Pancreas (tissue), 10 donors: ENCODE results near the gene ASTN2. TPM values are rescaled to one million over a fixed set of nuclear protein-coding genes. Genes with fewer than 3 reads are reported as not detected.
A peak's percentile ranks its signal among the peaks of the same experiment; 100 is the strongest.

Source experiments
- ATAC-seq, 4 donors: fragments of 200-7000 bp; cut with Tn5 transposase; one replicate each; pipeline versions ENCODE4 v1.8.0 to v1.9.1; 2020; ENCODE audit warnings: mild to moderate bottlenecking in 4 of 4, moderate library complexity in 4 of 4
- DNase-seq, 6 donors: peaks; one replicate each; pipeline ENCODE4 v3.0.0-alpha.2; 2020
- FAIRE-seq: peaks from 2 replicates; lab custom pipeline; 2012; peaks lifted over from hg19 to GRCh38; lab: Jason Lieb, UNC
- H3K27ac ChIP-seq, 4 donors: fragments of 200-600 bp; sonication (generic); 1 replicate in 3 of 4; 2 replicates in 1 of 4; pipeline versions ENCODE4 v1.5.0 to v1.8.0; 2020
- H3K27me3 ChIP-seq, 4 donors: fragments of 200-600 bp; one replicate each; pipeline ENCODE4 v1.8.0; 2021
- H3K36me3 ChIP-seq, 3 donors: fragments of 200-600 bp; sonication (generic) in 1 of 3; one replicate each; pipeline versions ENCODE4 v1.5.0 to v1.8.0; 2020 to 2021
- H3K4me1 ChIP-seq, 3 donors: fragments of 200-600 bp; one replicate each; pipeline ENCODE4 v1.8.0; 2021
- H3K4me3 ChIP-seq, 4 donors: fragments of 200-600 bp; sonication (generic) in 2 of 4; one replicate each; pipeline versions ENCODE4 v1.5.0 to v1.8.0; 2020 to 2021
- H3K9me3 ChIP-seq, 4 donors: fragments of 200-600 bp; one replicate each; pipeline ENCODE4 v1.8.0; 2021
- CTCF ChIP-seq, 4 donors: fragments of 200-600 bp; sonication (generic) in 3 of 4; IDR thresholded peaks; one replicate each; pipeline versions ENCODE4 v1.5.0 to v1.8.0; 2021; ENCODE audit warnings: antibody characterized with exemption in 4 of 4
- WGBS, 2 donors: extraction: QIAGEN DNeasy Blood & Tissue Kit; methylation state at CpG; one replicate each; pipeline ENCODE4 v1.1.7; 2013; 5-methylcytosine and 5-hydroxymethylcytosine counted together
- intact Hi-C, 3 donors: fragments of 100-400 bp; cut with DNase I; formaldehyde crosslinking; loops; one replicate each; pipeline versions ENCODE4 v1.11.1 to v1.14.2; 2022
- polyA plus RNA-seq, 2 donors: library from polyadenylated mRNA; stranded (reverse); fragments of 200-250 nt; gene quantifications; one replicate each; pipeline ENCODE4 v1.2.3, GENCODE V29; 2013
- total RNA-seq, 6 donors: library from RNA; stranded (reverse); fragmentation: NEBNext Ultra II Directional in 4 of 6; extraction: Animal tissue kit (Norgen Biotek cat#: 25700) in 4 of 6; gene quantifications; one replicate each; pipeline versions ENCODE4 v1.2.1 to v1.2.4, GENCODE V29; 2021 to 2023
- donor health status: healthy with polysubstance abuse.
- donor health status: DM: no; HTN: no; CAD: no; lungs with moderate emphysema.
- donor health status: DM: no; HTN: no; CAD: no.
- donor health status: control.
- donor health status: control.
- donor health status: Bipolar disorder and iron deficiency.
- donor health status: DM: yes; HTN: yes; CAD: no.
- donor health status: DM: no; HTN: no; CAD: no.
- donor health status: DM: no; HTN: no; CAD: no.
- donor health status: DM: yes; HTN: yes; CAD: no.

The ASTN2 gene
- total and polyA plus RNA-seq, 8 donors = 1.3 to 11.9 (median 6.7) TPM

GRCh38 chr9:116477584-116478141 is 937.2 kb downstream of the ASTN2 start:
- Histone ChIP-seq H3K4me1 (no peaks in the 10 kb centered on the region), H3K27ac (no peak overlapping the region), H3K9me3 (no peaks in the 10 kb centered on the region), H3K36me3 (no peaks in the 10 kb centered on the region), H3K27me3 (no peaks in the 10 kb centered on the region), H3K4me3 (no peak overlapping the region)
- no peak for ATAC-seq
- no peak for DNase-seq
- WGBS, 2 donors = 94 to 97% methylated on average over 4 of the region's 4 CpGs
- TF ChIP-seq CTCF (IDR thresholded peaks at IDR 0.05) = no peak
- FAIRE-seq = no peak
- intact Hi-C loops = no loop called here

- H3K36me3 ChIP-seq = no peaks in the 10 kb centered on the region
- H3K4me1 ChIP-seq = no peaks in the 10 kb centered on the region
- H3K27me3 ChIP-seq = no peaks in the 10 kb centered on the region
- H3K4me3 ChIP-seq = no peak overlapping the region
- intact Hi-C loops = no loop called here
- H3K27ac ChIP-seq = no peak overlapping the region
- peak in 1 of 6 donors; percentile 25 for DNase-seq
- no peak for FAIRE-seq
- peak in 1 of 4 donors; percentile 21 for ATAC-seq
- no peaks in the 10 kb centered on the region for H3K9me3 ChIP-seq
- 87 to 88% methylated on average over 10 of the region's 10 CpGs for WGBS, 2 donors
- no peak for TF ChIP-seq CTCF (IDR thresholded peaks at IDR 0.05)
These were observed 937.9 kb downstream of the ASTN2 start for GRCh38 chr9:116476935-116477381.

GRCh38 chr9:116476002-116476401 is 938.9 kb downstream of the ASTN2 start:
- Histone ChIP-seq H3K36me3 (no peaks in the 10 kb centered on the region), H3K27me3 (no peaks in the 10 kb centered on the region), H3K9me3 (no peaks in the 10 kb centered on the region), H3K4me1 (no peaks in the 10 kb centered on the region), H3K27ac (no peak overlapping the region), H3K4me3 (no peak overlapping the region)
- DNase-seq = no peak
- no peak for TF ChIP-seq CTCF (IDR thresholded peaks at IDR 0.05)
- no peak for ATAC-seq
- FAIRE-seq = no peak
- WGBS, 2 donors = 87 to 89% methylated on average over 6 of the region's 6 CpGs
- intact Hi-C loops = no loop called here

GRCh38 chr9:116475201-116475600 is 939.7 kb downstream of the ASTN2 start:
- Histone ChIP-seq H3K4me3 (no peak overlapping the region), H3K9me3 (no peaks in the 10 kb centered on the region), H3K27me3 (no peaks in the 10 kb centered on the region), H3K4me1 (no peaks in the 10 kb centered on the region), H3K27ac (no peak overlapping the region), H3K36me3 (no peaks in the 10 kb centered on the region)
- no peak for TF ChIP-seq CTCF (IDR thresholded peaks at IDR 0.05)
- DNase-seq (no peak), ATAC-seq (no peak), FAIRE-seq (no peak)
- WGBS, 2 donors = 91 to 94% methylated on average over 1 of the region's 1 CpG
- intact Hi-C loops = no loop called here

GRCh38 chr9:116471944-116472506 is 942.8 kb downstream of the ASTN2 start:
- FAIRE-seq (no peak), DNase-seq (no peak), ATAC-seq (no peak)
- H3K4me1 ChIP-seq = peaks cover 0 to 13% (median 12%) of the 10 kb centered on the region in 3 donors
- intact Hi-C loops = no loop called here
- H3K27me3 ChIP-seq = no peaks in the 10 kb centered on the region
- no peak overlapping the region for H3K27ac ChIP-seq
- no peaks in the 10 kb centered on the region for H3K9me3 ChIP-seq
- WGBS, 2 donors = 84 to 86% methylated on average over 7 of the region's 7 CpGs
- no peaks in the 10 kb centered on the region for H3K36me3 ChIP-seq
- no peak for TF ChIP-seq CTCF (IDR thresholded peaks at IDR 0.05)
- no peak overlapping the region for H3K4me3 ChIP-seq
